Measurements from ENCODE around the gene MRPL48.

MRPL48 gene

GRCh38 chr11:73889019-73889418, 101.3 kb downstream of the MRPL48 start:
- no peak for DNase-seq (ENCODE audit: low read depth in 2 of 2)

- no peak for DNase-seq (ENCODE audit: low read depth in 2 of 2)
Observed at GRCh38 chr11:73889536-73889935, 101.9 kb downstream of the MRPL48 start.

GRCh38 chr11:73893041-73893440, 105.4 kb downstream of the MRPL48 start:
- no peak for DNase-seq (ENCODE audit: low read depth in 2 of 2)

- no peak for DNase-seq (ENCODE audit: low read depth in 2 of 2)
Observed at GRCh38 chr11:73894725-73895335, 107.2 kb downstream of the MRPL48 start.

GRCh38 chr11:73902303-73902702, 114.6 kb downstream of the MRPL48 start:
- no peak for DNase-seq (ENCODE audit: low read depth in 2 of 2)

- DNase-seq (ENCODE audit: low read depth in 2 of 2): no peak
Observed at GRCh38 chr11:73907191-73907590, 119.5 kb downstream of the MRPL48 start.

- DNase-seq (ENCODE audit: low read depth in 2 of 2): no peak
Observed at GRCh38 chr11:73912026-73912425, 124.4 kb downstream of the MRPL48 start.

GRCh38 chr11:73913472-73913871, 125.8 kb downstream of the MRPL48 start:
- DNase-seq (ENCODE audit: low read depth in 2 of 2): no peak

- no peak for DNase-seq (ENCODE audit: low read depth in 2 of 2)
Observed at GRCh38 chr11:73914284-73914683, 126.6 kb downstream of the MRPL48 start.
